Stimulated activated CD4-positive, alpha-beta T cell treated with anti-CD3 and anti-CD28 coated beads, TNF-alpha, amount 100 ng/mL, for 4 hours (primary cell): ENCODE results near the gene LGMN.
A peak's percentile ranks its signal among the peaks of the same experiment; 100 is the strongest.
"Not testable (repeated sequence)": the region's sequence is repeated elsewhere in the genome, so short reads cannot be mapped to it uniquely, and the experiment has no call there.

ENCODE experiments used
- DNase-seq, 3 experiments: peaks; one replicate each; pipeline ENCODE4 v3.0.0-alpha.2; 2020; ENCODE audit warnings: low read depth in 3 of 3

The LGMN gene

GRCh38 chr14:92698393-92698792 lies 50.0 kb downstream of the LGMN start:
- no peak for DNase-seq

DNA sequence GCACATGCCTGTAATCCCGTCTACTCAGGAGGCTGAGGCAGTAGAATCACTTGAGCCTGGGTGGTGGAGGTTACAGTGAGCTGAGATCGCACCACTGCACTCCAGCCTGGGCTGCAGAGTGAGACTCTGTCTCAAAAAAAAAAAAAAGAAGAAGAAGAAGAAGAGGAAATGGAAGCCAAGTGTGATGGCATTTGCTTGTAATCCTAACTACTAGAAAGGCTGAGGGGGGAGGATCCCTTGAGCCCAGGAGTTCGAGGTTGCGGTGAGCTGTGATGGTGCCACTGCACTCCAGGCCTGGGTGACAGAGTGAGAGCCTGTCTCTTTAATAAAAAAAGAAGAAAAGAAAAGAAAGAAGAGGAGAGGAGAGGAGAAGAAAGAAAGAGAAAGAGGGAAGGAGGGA lies 52.1 kb downstream of the LGMN start:
- no peak for DNase-seq

DNA sequence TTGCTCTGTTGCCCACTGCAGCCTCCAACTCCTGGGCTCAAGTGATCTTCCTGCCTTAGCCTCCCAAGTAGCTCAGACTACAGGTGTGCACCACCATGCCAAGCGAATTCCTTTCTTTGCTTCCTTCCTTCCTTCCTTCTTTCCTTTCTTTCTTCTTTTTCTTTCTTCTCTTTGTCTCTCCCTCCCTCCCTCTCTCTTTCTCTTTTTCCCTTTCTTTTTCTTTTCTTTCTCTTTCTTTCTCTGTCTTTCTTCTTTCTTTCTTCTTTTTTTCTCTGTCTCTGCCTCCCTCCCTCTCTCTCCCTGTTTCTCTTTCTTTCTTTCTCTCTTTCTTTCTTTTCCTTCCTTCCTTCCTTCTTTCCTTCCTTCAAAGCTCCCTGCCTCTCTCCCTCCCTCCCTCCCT lies 52.9 kb downstream of the LGMN start:
- DNase-seq = no peak

DNA sequence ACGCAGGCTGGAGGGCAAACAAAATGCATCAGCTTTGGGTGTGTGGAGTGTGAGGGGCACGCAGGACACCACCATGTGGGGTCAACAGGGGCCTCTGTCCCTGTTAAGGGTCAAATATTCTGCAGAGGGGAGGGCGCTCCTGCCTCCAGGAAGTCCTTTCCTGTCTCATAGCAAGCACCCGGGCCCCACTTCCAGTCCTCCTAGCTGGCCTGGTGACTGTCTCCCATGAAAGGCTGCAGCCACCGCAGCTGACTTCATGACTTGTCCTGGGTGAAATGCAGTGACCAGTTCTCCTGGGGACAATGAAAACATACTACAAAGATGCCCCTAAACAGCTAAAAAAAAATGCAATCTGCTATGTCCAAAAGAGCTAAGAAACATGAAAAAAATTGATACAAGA lies 53.6 kb downstream of the LGMN start:
- DNase-seq = no peak

DNA sequence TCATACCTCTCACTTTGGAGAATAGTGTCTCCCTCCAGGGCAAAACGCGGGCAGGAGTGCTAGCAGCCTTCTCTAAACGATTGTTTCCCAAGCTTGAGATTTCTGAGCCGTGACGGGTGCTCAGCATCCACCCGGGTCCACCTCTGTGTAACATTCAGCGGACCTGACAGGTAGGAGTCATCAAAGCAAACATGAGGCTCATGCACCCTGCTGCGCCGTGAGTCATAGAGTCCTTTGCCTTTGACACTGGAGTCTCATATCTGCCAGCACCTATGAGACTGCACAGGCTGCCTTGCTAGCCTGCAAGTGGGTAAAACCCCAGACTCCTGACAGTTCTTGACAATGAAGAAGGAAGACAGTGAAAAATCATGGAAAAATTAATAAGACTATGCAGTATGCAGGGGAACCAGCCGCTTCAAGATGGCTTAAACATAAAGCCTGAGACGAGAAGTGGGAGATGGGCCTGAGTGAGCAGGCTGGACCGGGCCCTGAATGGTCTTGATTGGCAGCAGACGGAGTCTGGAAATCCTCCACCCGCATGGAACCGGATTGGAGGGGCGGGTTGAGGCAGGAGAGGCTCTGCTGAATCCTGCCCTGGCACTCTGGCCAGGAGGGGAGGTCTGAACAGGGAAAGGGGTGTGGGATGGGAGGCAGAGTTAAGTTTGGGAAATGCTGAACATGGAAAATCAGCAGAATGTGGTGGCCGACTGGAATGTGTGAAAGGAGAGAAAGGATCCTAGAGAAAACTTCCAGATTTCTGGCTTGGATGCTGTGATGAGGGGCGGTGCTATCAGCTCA lies 54.2 kb downstream of the LGMN start:
- DNase-seq = no peak

DNA sequence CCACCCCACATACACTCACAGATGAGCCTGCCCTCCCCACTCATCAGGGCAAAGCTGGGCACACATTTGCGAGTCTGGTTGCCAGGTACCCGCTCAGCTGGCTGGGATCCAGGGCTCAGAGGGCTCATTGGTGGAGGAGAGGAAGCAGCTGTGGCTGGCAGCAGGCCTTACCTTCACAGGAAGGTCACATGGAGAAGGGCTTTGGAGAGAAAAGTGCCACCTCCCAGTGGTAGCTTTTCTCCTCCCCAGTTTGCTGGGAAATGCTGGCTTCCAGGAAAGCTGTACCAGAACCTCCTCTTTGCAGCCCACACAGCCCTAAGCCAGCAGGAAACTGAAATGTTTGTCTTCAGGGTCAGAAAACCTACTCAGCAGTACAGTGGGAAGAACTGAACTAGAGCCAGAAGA lies 55.6 kb downstream of the LGMN start:
- DNase-seq = no peak

- no peak for DNase-seq
Measured at GRCh38 chr14:92690171-92691011, 58.0 kb downstream of the LGMN start.

DNA sequence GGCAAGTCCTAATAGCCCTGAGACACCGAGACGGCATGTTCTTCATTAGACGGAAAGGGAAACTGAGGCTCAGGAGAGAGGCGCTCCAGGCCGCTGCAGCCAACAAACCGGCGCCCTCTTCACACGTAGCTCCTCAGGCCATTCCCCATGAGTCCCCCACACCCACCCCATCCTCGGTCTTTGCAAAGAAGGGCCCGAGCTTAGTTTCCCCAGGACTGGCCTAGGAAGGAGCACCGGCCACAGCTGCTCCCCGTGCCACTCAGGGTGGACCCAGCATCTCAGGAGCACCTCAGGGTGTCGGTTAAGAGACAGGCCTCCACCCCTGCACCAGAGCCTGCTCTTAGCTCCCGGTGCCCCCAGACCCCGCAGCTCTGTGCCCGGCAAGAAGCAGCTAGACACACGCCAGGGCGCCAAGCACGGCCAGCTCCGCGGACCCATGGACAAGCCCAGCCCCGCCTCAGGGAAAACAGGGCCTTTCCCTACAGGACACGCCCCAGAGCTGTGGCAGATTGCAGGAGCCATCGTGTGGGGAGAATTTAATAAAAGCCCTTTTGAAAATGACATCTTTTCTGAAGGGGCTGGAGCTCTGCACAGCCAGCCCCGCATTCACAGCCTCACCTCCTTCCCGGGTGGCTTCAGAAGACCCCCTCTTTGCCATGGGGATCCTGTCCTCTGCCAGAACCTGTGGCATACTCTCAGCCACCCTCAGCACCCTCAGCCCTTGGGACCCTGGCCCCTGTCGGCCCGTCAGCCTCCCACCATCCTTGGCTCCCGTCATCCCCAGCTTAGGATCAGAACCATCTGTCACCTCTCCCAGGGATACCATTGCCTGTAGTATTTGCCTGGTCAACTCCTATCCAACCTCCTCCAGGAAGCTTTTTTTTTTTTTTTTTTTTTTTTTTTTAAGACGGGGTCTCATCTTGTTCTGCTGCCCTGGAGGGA lies 59.7 kb downstream of the LGMN start:
- DNase-seq = no peak

DNA sequence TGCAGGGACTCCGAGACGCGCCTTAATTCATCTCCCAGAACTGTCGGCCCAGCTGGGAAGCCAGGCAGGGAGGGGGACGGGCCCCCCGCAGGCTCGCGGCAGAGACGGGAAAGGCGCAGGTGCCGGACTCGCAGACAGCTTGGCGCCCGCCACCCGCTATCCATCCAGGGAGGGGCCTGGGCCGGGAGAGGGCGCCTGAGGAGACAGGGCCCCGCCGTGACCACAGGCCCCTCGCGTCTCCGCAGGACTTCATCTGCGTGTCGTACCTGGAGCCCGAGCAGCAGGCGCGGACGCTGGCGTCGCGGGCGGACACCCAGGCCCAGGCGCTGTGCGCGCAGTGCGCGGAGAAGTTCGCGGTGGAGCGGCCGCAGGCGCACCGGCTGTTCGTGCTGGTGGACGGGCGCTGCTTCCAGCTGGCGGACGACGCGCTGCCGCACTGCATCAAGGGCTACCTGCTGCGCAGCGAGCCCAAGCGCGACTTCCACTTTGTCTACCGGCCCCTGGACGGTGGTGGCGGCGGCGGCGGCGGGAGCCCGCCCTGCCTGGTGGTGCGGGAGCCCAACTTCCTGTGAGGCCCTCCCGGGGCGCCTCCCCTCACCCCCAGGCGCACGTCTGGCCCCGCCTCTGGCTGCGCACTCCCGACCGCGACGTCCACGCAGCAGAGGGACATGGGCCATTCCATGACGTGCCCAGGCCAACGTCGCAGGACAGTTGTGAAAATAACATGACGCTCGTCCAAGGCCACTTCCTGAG lies 60.6 kb downstream of the LGMN start:
- DNase-seq = no peak

DNA sequence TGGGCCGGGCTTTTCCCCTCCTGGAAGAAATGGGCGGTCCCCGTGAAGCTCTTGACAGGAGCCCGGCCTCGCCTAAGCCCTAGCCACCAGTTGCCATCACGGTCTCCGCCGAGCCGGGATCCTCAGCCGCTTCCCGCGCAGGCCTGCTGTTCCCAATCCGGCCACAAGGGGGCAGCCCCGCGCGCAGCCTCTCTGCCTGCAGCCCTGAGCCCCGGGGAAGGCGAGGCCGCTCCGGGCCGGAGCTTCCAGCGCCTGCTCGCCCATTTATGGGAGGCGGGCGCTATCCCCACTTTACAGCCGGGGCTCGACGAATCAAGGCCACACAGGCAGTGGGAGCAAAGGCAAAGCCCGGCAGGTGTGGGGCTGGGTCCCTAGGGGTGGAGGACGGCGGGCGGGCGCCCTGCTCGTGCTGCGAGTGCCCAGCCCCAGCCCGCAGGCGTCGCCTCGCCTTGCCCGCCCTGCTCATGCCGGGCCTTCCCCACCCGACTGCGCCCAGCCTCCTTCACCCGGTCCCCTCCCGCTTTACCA lies 61.5 kb downstream of the LGMN start:
- DNase-seq = peak; percentile 22 to 53 (median 26)

- DNase-seq = no peak
Measured at GRCh38 chr14:92686411-92686899, 62.0 kb downstream of the LGMN start.

- DNase-seq = no peak
Measured at GRCh38 chr14:92685784-92686355, 62.6 kb downstream of the LGMN start.

DNA sequence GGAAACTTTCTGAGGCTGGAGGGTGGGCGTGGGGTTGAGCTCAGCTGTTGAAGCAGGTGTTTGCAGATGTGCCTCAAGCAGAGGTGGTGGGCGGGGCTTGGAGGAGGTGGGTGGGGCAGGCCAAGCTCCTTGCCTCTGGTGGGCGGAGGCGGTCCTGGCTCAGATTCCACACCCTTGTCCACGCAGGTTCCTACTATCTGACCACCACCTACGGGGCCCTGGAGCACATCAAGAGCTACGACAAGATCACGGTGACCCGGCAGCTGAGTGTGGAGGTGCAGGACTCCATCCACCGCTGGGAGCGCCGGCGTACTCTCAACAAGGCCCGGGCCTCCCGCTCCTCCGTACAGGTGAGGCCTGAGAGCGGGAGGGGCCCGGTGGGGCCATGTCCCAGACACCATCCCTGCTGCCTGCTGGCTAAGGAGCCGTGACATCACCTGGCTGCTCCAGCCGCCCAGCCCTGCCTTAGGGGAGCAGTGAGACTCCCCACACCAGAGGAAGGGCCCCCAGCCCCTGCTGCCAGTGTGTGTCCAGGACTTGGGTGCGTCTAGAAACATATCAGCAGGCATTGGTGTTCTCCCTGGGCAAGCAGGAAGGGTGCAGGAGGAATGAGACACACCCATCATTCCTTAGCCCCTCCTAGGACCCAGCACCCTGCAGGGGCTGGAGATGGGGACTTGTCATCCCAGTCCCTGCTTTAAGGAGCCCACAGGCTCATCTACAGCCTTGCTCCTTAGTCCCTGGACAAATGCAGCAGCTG lies 63.4 kb downstream of the LGMN start:
- no peak for DNase-seq

- no peak for DNase-seq
Measured at GRCh38 chr14:92683041-92683440, 65.4 kb downstream of the LGMN start.

- peak; percentile 55 to 60 (median 55) for DNase-seq
Measured at GRCh38 chr14:92680781-92681650, 67.4 kb downstream of the LGMN start.

GRCh38 chr14:92680330-92680729 lies 68.1 kb downstream of the LGMN start:
- not testable (repeated sequence) for DNase-seq

- no peak for DNase-seq
Measured at GRCh38 chr14:92679246-92679645, 69.2 kb downstream of the LGMN start.

- no peak for DNase-seq
Measured at GRCh38 chr14:92678766-92679165, 69.7 kb downstream of the LGMN start.

- DNase-seq = no peak
Measured at GRCh38 chr14:92677955-92678354, 70.5 kb downstream of the LGMN start.
